Measurements from ENCODE around the gene IQGAP2.

Gene IQGAP2

GRCh38 chr5:76385540-76385939, 17.5 kb upstream of the IQGAP2 start:
- no peak for DNase-seq (ENCODE audit: low spot score)

GRCh38 chr5:76386360-76386759, 16.7 kb upstream of the IQGAP2 start:
- no peak for DNase-seq (ENCODE audit: low spot score)

GRCh38 chr5:76388236-76388635, 14.8 kb upstream of the IQGAP2 start:
- DNase-seq (ENCODE audit: low spot score): no peak

- no peak for DNase-seq (ENCODE audit: low spot score)
Measured at GRCh38 chr5:76388791-76389512, 14.1 kb upstream of the IQGAP2 start.

GRCh38 chr5:76389513-76390154, 13.5 kb upstream of the IQGAP2 start:
- DNase-seq (ENCODE audit: low spot score): no peak

GRCh38 chr5:76391014-76391413, 12.1 kb upstream of the IQGAP2 start:
- no peak for DNase-seq (ENCODE audit: low spot score)

DNA sequence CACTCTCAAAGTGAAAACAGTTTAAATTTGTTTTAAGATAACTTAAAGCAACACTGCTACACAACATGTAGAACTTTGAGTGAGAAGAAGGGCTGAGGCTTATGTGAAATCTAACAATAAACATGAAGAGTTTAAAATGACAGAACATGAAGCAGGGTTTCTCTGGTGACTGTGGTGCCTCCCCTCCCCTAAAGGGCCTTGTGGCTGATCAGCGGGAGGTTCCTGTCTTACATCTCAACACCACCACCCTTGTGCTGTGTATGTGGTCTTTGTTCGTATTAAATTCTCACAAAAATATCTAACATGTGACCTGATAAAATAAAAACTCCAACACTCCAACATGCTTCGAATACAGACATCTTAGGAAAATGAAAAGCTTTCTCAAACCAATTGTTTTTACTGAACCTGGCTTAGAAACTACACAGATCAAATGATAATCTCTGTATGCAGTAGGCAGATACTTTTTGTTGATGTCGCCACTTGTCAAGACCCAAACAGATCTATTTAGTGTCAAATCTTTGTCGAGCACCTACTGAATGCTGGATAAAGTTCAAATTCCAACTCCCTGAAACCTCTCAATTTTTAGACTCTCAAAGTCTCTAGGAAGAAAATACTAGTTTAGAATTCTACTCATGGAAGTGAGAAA, 9.9 kb upstream of the IQGAP2 start:
- no peak for DNase-seq (ENCODE audit: low spot score)

DNA sequence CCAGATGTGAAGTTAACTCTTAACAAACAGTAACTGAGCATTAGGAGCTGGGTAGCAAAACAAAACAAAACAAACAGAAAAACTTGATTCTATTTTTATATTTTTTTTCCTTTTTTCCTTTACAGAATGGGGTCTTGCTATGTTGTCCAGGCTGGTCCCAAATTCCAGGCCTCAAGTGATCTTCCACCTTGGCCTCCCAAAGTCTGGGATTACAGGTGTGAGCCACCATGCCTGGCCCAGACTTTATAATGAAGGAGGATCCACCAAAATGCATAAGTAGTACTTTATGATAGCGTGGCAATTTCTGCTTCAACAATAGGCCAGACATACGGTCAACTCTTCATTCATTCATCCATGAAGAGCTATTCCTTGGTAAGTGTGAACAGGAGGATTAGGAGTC, 5.9 kb upstream of the IQGAP2 start:
- DNase-seq (ENCODE audit: low spot score): no peak

- DNase-seq (ENCODE audit: low spot score): peak; percentile 39
Measured at GRCh38 chr5:76399268-76399667, 3.8 kb upstream of the IQGAP2 start.

DNA sequence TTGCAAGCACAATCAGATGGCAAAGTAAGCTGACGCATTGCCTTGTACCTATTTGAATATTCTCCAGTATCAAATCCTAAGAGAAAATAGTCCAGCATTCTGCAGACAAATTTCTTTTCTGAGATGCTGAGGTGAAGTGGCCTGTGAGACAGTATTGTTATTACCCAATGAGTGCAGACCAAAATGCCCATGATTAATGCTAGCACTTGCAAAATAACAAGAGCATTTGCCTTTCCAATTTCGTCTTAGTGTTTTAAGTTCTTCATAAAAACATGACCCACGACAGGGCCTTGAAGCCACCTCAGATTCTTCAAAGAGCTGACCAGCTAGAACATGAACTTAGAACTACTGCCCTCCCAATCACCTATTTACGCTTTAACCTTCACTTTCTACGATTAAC, 2.6 kb upstream of the IQGAP2 start:
- no peak for DNase-seq (ENCODE audit: low spot score)

- DNase-seq (ENCODE audit: low spot score): peak; percentile 45
Measured at GRCh38 chr5:76401801-76402250, 1.3 kb upstream of the IQGAP2 start.

- peak; percentile 78 for DNase-seq (ENCODE audit: low spot score)
Measured at GRCh38 chr5:76402251-76402885, 717 bp upstream of the IQGAP2 start.

GRCh38 chr5:76403766-76404222, 709 bp downstream of the IQGAP2 start:
- peak; percentile 41 for DNase-seq (ENCODE audit: low spot score)

- peak; percentile 44 for DNase-seq (ENCODE audit: low spot score)
Measured at GRCh38 chr5:76404223-76405211, 1.4 kb downstream of the IQGAP2 start.

- no peak for DNase-seq (ENCODE audit: low spot score)
Measured at GRCh38 chr5:76406014-76406413, 2.9 kb downstream of the IQGAP2 start.

- DNase-seq (ENCODE audit: low spot score): no peak
Measured at GRCh38 chr5:76406673-76407072, 3.6 kb downstream of the IQGAP2 start.

- no peak for DNase-seq (ENCODE audit: low spot score)
Measured at GRCh38 chr5:76408104-76408654, 5.1 kb downstream of the IQGAP2 start.

DNA sequence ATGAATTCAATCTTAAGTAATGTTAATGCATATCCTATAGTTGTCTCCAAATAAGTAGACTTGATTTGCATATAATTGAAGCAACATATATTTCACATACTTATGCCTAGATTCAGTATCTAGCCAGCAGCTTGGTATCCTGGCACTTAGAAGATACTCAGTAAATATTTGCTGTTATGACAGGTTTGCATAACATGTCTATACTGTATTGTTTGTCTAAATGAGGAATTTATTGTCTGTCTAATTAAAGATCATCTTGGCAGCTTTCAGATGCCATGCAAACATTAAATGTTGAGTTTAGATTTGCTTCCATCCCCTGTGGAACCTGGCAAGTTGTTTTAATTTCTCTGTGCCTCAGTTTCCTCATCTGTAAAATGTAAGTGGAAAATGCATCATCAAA, 9.4 kb downstream of the IQGAP2 start:
- no peak for DNase-seq (ENCODE audit: low spot score)

DNA sequence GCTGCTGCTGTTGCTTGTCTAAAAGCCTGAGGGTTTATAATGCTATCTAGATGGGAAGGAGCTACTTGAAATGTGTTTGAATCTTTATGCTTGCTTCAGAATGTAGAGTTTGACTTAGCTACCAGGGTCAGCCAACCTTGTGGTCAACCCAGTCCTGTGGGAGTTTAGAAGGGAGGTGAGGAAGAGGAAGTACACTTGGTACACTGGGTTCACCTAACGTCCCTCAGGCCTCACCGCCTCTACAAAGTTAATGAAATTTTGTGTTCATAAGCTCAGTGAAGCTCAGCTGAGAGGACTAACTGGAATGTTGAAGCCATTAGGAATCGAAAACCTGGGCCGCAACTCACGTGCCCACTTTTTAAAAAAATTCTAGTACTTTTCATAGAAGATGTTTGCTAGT, 10.7 kb downstream of the IQGAP2 start:
- no peak for DNase-seq (ENCODE audit: low spot score)

GRCh38 chr5:76414788-76415187, 11.7 kb downstream of the IQGAP2 start:
- DNase-seq (ENCODE audit: low spot score): no peak

GRCh38 chr5:76415855-76416254, 12.8 kb downstream of the IQGAP2 start:
- DNase-seq (ENCODE audit: low spot score): no peak
